NCI-H526 treated with DMSO at 0.1 percent for 48 hours (cell line): ENCODE data around the gene PTH1R.

Source experiments
- DNase-seq: peaks from one replicate; lab custom pipeline; 2025; lab: John Stamatoyannopoulos, UW

Gene PTH1R

GRCh38 chr3:46849686-46850467 is 27.6 kb upstream of the PTH1R start:
- no peak for DNase-seq

- DNase-seq, result no peak
These were observed 27.1 kb upstream of the PTH1R start for GRCh38 chr3:46850468-46850779.

- no peak for DNase-seq
These were observed 25.9 kb upstream of the PTH1R start for GRCh38 chr3:46851364-46852333.

GRCh38 chr3:46852334-46852720 is 25.2 kb upstream of the PTH1R start:
- no peak for DNase-seq

- no peak for DNase-seq
These were observed 24.6 kb upstream of the PTH1R start for GRCh38 chr3:46852839-46853355.

- DNase-seq, result no peak
These were observed 23.8 kb upstream of the PTH1R start for GRCh38 chr3:46853441-46854415.

GRCh38 chr3:46854555-46854991 is 22.9 kb upstream of the PTH1R start:
- DNase-seq, result no peak

- no peak for DNase-seq
These were observed 20.7 kb upstream of the PTH1R start for GRCh38 chr3:46856576-46857471.

GRCh38 chr3:46857485-46858341 is 19.8 kb upstream of the PTH1R start:
- no peak for DNase-seq

GRCh38 chr3:46858456-46858855 is 19.1 kb upstream of the PTH1R start:
- DNase-seq, result no peak

GRCh38 chr3:46859001-46859710 is 18.4 kb upstream of the PTH1R start:
- DNase-seq, result no peak

GRCh38 chr3:46860017-46860809 is 17.3 kb upstream of the PTH1R start:
- no peak for DNase-seq

- no peak for DNase-seq
These were observed 16.5 kb upstream of the PTH1R start for GRCh38 chr3:46860810-46861604.

- no peak for DNase-seq
These were observed 15.7 kb upstream of the PTH1R start for GRCh38 chr3:46861605-46862368.

- no peak for DNase-seq
These were observed 15.0 kb upstream of the PTH1R start for GRCh38 chr3:46862369-46863025.

GRCh38 chr3:46863261-46863782 is 14.2 kb upstream of the PTH1R start, which contains the start of gene MYL3:
TSS of gene MYL3 (minus strand) at chr3:46863444. CDS start at chr3:46863390, 54 bp downstream.
- no peak for DNase-seq
